GM12801 (cell line): ENCODE results near the gene CPA4.

Source experiments
- CTCF ChIP-seq: IDR thresholded peaks from one replicate; pipeline ENCODE4 v1.5.1; 2011; ENCODE audit warnings: control low read depth; ENCODE audit not compliant: insufficient read length; ENCODE audit errors: extremely low read depth

Gene CPA4

DNA sequence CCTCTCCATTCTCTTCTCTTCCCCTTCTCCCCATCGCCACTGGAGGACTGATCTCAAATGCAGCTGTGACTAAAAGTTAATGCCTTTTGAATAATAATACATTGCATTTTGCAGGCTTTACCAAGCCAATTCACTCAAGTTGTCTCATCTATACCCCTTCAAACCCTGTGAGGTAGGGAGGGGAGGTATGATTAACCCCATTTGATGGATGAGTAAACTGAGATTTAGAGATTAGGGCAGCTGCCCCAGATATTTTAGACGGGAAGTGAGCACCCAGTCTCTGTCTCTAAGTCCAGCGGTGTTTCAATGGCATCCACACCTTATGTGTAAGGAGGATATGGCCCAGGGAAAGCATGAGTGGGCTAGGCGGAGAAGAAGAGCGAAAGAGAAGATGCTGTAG is 52.8 kb downstream of the CPA4 start:
- TF ChIP-seq CTCF = no peak

DNA sequence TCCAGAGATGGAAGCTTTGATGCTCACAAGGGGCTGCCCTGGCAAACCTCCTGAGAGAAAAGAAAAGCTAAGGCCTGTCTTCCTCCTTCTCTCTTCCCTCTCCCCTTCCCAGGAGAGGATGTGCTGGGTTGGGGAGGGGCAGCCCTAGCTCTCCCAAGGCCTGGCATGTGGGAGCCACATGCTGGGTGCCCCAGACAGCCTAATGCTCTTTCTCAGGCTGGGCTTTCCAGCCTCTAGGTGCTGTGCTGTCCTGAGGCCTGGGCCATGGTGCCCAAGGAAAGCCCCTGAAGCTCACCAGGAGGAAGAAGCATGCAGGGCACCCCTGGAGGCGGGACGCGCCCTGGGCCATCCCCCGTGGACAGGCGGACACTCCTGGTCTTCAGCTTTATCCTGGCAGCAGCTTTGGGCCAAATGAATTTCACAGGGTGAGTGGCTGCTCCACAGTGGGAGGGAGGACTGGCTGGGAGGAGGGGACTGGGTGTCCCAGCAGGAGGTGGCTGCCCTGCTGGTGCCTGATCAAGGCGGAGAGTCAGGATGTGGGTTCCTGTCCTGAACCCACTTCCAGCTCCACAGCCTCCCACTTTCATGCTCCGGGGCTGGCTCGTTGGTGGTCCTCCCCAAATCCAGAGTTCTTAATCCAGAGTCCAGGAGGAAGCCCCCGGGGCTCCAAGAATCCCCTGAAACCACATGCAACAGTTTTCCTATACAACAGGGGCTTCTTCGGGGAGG is 53.4 kb downstream of the CPA4 start:
- TF ChIP-seq CTCF = no peak

GRCh38 chr7:130346941-130347340 is 54.0 kb downstream of the CPA4 start:
- no peak for TF ChIP-seq CTCF

DNA sequence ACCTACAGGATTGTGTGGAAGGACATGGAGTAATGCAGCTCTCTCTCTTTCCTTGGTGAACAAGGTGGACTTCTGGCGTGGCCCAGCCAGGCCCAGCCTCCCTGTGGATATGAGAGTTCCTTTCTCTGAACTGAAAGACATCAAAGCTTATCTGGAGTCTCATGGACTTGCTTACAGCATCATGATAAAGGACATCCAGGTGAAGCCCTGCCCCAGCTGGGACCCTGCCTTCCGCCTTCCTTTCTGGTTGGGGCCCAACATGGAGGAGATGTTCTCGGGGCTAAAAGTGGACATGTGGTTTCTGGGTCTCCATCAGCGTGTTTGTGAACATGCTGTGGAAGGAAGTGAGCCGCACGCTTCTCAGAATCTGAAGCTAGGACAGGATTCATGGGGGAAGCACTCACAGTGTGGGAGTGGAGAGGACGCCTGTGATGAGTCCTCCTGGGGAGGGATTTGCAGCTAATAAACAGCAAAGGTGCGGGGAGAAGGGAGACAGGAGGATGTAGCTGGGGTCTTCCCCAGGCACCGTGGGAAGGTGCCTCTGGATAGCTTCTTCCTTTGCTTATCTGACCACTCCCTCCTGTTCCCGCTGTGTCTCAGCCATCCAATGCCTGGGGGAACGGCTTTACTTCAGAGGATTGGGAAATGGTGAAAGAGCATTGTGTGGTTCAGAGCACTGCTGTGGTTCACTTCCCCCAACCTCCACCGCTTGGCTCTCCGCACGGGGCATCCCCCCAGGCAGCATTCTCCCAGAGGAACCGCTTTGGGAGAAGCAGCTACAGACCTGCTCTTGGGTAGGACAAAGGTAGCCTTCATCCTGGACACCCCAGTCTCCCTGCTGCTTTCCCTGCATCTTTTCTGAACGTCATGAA is 57.2 kb downstream of the CPA4 start:
- no peak for TF ChIP-seq CTCF

DNA sequence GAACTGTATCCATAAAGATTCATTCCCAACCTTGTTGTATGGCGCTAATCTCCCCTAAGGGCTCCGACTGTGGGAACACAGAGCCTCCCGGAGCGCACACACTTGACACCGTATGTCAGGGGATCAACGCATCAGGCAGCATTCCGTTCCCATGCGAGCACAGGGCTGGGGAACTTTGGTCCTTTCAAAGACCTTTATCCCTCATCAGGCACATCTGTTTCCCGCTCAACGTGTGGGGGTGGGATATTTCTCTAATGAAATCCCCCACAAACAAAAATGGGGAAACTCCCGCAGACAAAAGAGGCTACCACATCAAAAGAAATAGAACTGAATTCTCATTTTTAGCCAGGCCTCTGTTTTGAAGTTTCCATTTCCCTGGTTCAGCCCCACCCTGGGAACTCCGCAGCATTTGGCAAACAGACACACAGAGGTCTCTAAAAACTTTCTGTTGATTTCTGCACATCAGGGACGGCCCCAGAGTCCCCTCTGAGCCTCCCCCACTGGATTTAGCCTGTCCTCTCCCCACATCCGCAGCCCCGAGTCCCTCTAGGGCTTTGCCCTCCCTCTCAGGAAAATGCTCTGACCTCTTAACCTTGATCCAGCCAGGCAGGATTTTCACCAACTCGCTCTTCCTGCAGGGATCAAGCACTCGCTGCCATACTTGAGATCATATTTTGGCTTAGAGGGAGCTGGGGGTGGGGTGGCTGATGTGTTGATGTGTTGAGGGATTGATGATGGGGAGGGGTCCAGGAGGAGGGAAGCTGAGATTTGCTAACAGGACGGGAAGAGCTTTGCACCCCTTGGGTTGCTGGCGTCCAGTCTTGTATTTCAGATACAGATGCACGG is 58.2 kb downstream of the CPA4 start:
- TF ChIP-seq CTCF = no peak

- no peak for TF ChIP-seq CTCF
These were observed 58.8 kb downstream of the CPA4 start for GRCh38 chr7:130351791-130352090.

DNA sequence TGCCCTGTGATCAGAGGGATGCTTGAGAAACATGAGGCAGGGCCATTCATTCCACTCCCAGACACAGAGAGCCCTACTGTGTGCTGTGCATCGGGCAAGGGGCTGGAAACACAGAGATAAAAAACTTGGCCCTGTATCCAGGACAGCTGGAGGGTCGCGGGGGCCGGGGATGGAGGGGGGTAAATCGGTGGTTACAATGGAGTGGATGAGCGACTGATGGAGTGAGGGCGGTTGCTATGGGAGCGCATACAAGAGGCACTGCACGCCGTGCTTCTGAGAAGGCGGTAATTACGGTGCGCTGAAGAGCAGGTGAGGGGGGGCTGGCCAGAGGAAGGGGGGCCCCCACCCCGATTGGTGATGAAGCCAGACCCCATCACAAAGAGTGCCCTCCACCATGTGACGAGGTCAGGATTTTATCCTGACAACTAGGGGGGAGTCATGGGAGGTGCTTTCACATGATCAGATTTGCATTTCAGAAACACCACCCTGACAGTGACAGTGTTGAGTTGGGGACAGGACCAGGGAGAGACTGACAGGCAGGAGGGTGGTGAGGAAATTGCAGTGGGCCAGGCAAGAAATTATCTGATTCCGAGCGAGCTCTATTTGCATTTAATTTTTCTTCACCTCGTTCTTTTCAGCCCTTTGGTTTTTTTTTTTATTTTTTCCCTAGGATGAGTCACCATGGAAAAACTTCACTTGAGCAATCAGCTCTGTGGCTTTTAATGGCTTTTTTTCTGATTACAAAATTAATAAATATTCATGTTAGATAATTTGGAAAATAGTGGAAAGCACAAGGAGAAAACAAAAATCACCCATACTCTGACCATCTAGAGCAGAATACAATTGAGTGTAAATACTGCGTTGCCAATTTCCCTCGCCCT is 59.5 kb downstream of the CPA4 start:
- TF ChIP-seq CTCF = no peak
